ENCODE results near the gene MCC.

MCC gene

GRCh38 chr5:113524927-113525326 lies 36.7 kb upstream of the MCC start:
- TF ChIP-seq TAF1 (IDR thresholded peaks at IDR 0.05; ENCODE audit: borderline replicate concordance, insufficient read depth, low read length) = no peak
- TF ChIP-seq SIN3A (IDR thresholded peaks at IDR 0.05; ENCODE audit: borderline replicate concordance, insufficient read depth, low read length) = no peak
- TF ChIP-seq REST (IDR thresholded peaks at IDR 0.05; ENCODE audit: insufficient read depth in 1 of 2, low read depth in 2 of 2, low read length in 2 of 2) = no peak
- no peak for TF ChIP-seq FOXP2 (optimal IDR thresholded peaks at IDR 0.05; ENCODE audit: borderline replicate concordance, extremely low read depth, extremely low read length, insufficient read depth)

GRCh38 chr5:113523168-113523567 lies 34.9 kb upstream of the MCC start:
- TF ChIP-seq FOXP2 (optimal IDR thresholded peaks at IDR 0.05; ENCODE audit: borderline replicate concordance, extremely low read depth, extremely low read length, insufficient read depth) (no peak), POLR2AphosphoS5 (IDR thresholded peaks at IDR 0.05; ENCODE audit: low read depth, low read length) (no peak), REST (IDR thresholded peaks at IDR 0.05; ENCODE audit: insufficient read depth in 1 of 2, low read depth in 2 of 2, low read length in 2 of 2) (no peak), TAF1 (IDR thresholded peaks at IDR 0.05; ENCODE audit: borderline replicate concordance, insufficient read depth, low read length) (no peak), SIN3A (IDR thresholded peaks at IDR 0.05; ENCODE audit: borderline replicate concordance, insufficient read depth, low read length) (no peak)

GRCh38 chr5:113520899-113521298 lies 32.6 kb upstream of the MCC start:
- TF ChIP-seq FOXP2 (optimal IDR thresholded peaks at IDR 0.05; ENCODE audit: borderline replicate concordance, extremely low read depth, extremely low read length, insufficient read depth) = no peak
- TF ChIP-seq REST (IDR thresholded peaks at IDR 0.05; ENCODE audit: insufficient read depth in 1 of 2, low read depth in 2 of 2, low read length in 2 of 2) = no peak
- TF ChIP-seq POLR2AphosphoS5 (IDR thresholded peaks at IDR 0.05; ENCODE audit: low read depth, low read length) = no peak
- TF ChIP-seq SIN3A (IDR thresholded peaks at IDR 0.05; ENCODE audit: borderline replicate concordance, insufficient read depth, low read length) = no peak
- no peak for TF ChIP-seq TAF1 (IDR thresholded peaks at IDR 0.05; ENCODE audit: borderline replicate concordance, insufficient read depth, low read length)

- TF ChIP-seq POLR2AphosphoS5 (IDR thresholded peaks at IDR 0.05; ENCODE audit: low read depth, low read length) (no peak), REST (IDR thresholded peaks at IDR 0.05; ENCODE audit: insufficient read depth in 1 of 2, low read depth in 2 of 2, low read length in 2 of 2) (no peak), SIN3A (IDR thresholded peaks at IDR 0.05; ENCODE audit: borderline replicate concordance, insufficient read depth, low read length) (no peak), TAF1 (IDR thresholded peaks at IDR 0.05; ENCODE audit: borderline replicate concordance, insufficient read depth, low read length) (no peak), FOXP2 (optimal IDR thresholded peaks at IDR 0.05; ENCODE audit: borderline replicate concordance, extremely low read depth, extremely low read length, insufficient read depth) (no peak)
These were observed 32.2 kb upstream of the MCC start for GRCh38 chr5:113520429-113520828.

- TF ChIP-seq SIN3A (IDR thresholded peaks at IDR 0.05; ENCODE audit: borderline replicate concordance, insufficient read depth, low read length) = no peak
- TF ChIP-seq POLR2AphosphoS5 (IDR thresholded peaks at IDR 0.05; ENCODE audit: low read depth, low read length) = no peak
- no peak for TF ChIP-seq REST (IDR thresholded peaks at IDR 0.05; ENCODE audit: insufficient read depth in 1 of 2, low read depth in 2 of 2, low read length in 2 of 2)
- TF ChIP-seq FOXP2 (optimal IDR thresholded peaks at IDR 0.05; ENCODE audit: borderline replicate concordance, extremely low read depth, extremely low read length, insufficient read depth) = no peak
- no peak for TF ChIP-seq TAF1 (IDR thresholded peaks at IDR 0.05; ENCODE audit: borderline replicate concordance, insufficient read depth, low read length)
These were observed 31.2 kb upstream of the MCC start for GRCh38 chr5:113519412-113519811.
